Measurements from ENCODE around the gene GADD45B. TPM values are rescaled to one million over a fixed set of nuclear protein-coding genes. Genes with fewer than 3 reads are reported as not detected.

The GADD45B gene
- total RNA-seq, 1 experiment from 2014 or later, result 23.8 TPM

- no peaks in the 10 kb centered on the region for H3K27me3 Mint-ChIP-seq (ENCODE audit: insufficient read depth, unreplicated experiment)
- peaks cover 59% of the 10 kb centered on the region for H3K36me3 Mint-ChIP-seq (ENCODE audit: insufficient read depth, unreplicated experiment)
- H3K27ac Mint-ChIP-seq (ENCODE audit: unreplicated experiment), result peak overlapping the region; percentile 53
- no peaks in the 10 kb centered on the region for H3K9me3 ChIP-seq
- intact Hi-C loops (cut with micrococcal nuclease; ENCODE audit: unreplicated experiment), result no loop called here
- no TSS peak for BruUV-seq (replicated peaks)
- H3K27me3 ChIP-seq (replicated peaks; ENCODE audit: control insufficient read depth, insufficient read depth, low read length), result no peaks in the 10 kb centered on the region
- no peak overlapping the region for H3K4me3 ChIP-seq (ENCODE audit: low read depth, low read length)
- no peaks in the 10 kb centered on the region for H3K4me1 Mint-ChIP-seq (ENCODE audit: low read depth, unreplicated experiment)
- CTCF ChIA-PET, result no interaction called here
- TF ChIP-seq CTCF (IDR thresholded peaks at IDR 0.05; ENCODE audit: insufficient read depth in 1 of 2, low read depth in 1 of 2, low read length in 1 of 2, severe bottlenecking in 1 of 2, unreplicated experiment in 1 of 2), result no peak
- H3K9me3 Mint-ChIP-seq (ENCODE audit: unreplicated experiment), result no peaks in the 10 kb centered on the region
- H3K4me3 Mint-ChIP-seq (ENCODE audit: unreplicated experiment), result no peak overlapping the region
- H3K4me1 ChIP-seq, result no peaks in the 10 kb centered on the region
- no peak for DNase-seq
- 0 out of 2 replicates have a peak, but pooled peaks cover 1% of the 10 kb centered on the region for H3K36me3 ChIP-seq (ENCODE audit: control insufficient read depth, insufficient read depth, low read length)
- POLR2A ChIA-PET, result no interaction called here
Observed at GRCh38 chr19:2434721-2435265, 41.1 kb upstream of the GADD45B start.

GRCh38 chr19:2436384-2436783 lies 39.5 kb upstream of the GADD45B start:
- Mint-ChIP-seq H3K36me3 (ENCODE audit: insufficient read depth, unreplicated experiment) (peaks cover 57% of the 10 kb centered on the region), H3K4me1 (ENCODE audit: low read depth, unreplicated experiment) (no peaks in the 10 kb centered on the region), H3K27me3 (ENCODE audit: insufficient read depth, unreplicated experiment) (no peaks in the 10 kb centered on the region), H3K9me3 (ENCODE audit: unreplicated experiment) (no peaks in the 10 kb centered on the region), H3K4me3 (ENCODE audit: unreplicated experiment) (no peak overlapping the region), H3K27ac (ENCODE audit: unreplicated experiment) (no peak overlapping the region)
- no peak for DNase-seq
- no peak for TF ChIP-seq CTCF (IDR thresholded peaks at IDR 0.05; ENCODE audit: insufficient read depth in 1 of 2, low read depth in 1 of 2, low read length in 1 of 2, severe bottlenecking in 1 of 2, unreplicated experiment in 1 of 2)
- no peaks in the 10 kb centered on the region for H3K27me3 ChIP-seq (replicated peaks; ENCODE audit: control insufficient read depth, insufficient read depth, low read length)
- POLR2A ChIA-PET, result no interaction called here
- H3K9me3 ChIP-seq, result no peaks in the 10 kb centered on the region
- intact Hi-C loops (cut with micrococcal nuclease; ENCODE audit: unreplicated experiment), result no loop called here
- no peak overlapping the region for H3K4me3 ChIP-seq (ENCODE audit: low read depth, low read length)
- no peaks in the 10 kb centered on the region for H3K4me1 ChIP-seq
- no peaks in the 10 kb centered on the region for H3K36me3 ChIP-seq (ENCODE audit: control insufficient read depth, insufficient read depth, low read length)
- BruUV-seq (replicated peaks), result no TSS peak
- CTCF ChIA-PET, result no interaction called here

GRCh38 chr19:2436926-2437325 lies 39.0 kb upstream of the GADD45B start:
- POLR2A ChIA-PET, result no interaction called here
- H3K36me3 ChIP-seq (ENCODE audit: control insufficient read depth, insufficient read depth, low read length), result no peaks in the 10 kb centered on the region

More at GRCh38 chr19:2436926-2437325, 39.0 kb upstream of the GADD45B start:
- Mint-ChIP-seq H3K4me3 (ENCODE audit: unreplicated experiment) (no peak overlapping the region), H3K27ac (ENCODE audit: unreplicated experiment) (no peak overlapping the region), H3K4me1 (ENCODE audit: low read depth, unreplicated experiment) (no peaks in the 10 kb centered on the region), H3K9me3 (ENCODE audit: unreplicated experiment) (no peaks in the 10 kb centered on the region), H3K36me3 (ENCODE audit: insufficient read depth, unreplicated experiment) (peaks cover 57% of the 10 kb centered on the region), H3K27me3 (ENCODE audit: insufficient read depth, unreplicated experiment) (no peaks in the 10 kb centered on the region)
- Histone ChIP-seq H3K9me3 (no peaks in the 10 kb centered on the region), H3K4me1 (no peaks in the 10 kb centered on the region), H3K4me3 (ENCODE audit: low read depth, low read length) (no peak overlapping the region), H3K27me3 (replicated peaks; ENCODE audit: control insufficient read depth, insufficient read depth, low read length) (no peaks in the 10 kb centered on the region)
- BruUV-seq (replicated peaks), result no TSS peak
- CTCF ChIA-PET, result no interaction called here
- TF ChIP-seq CTCF (IDR thresholded peaks at IDR 0.05; ENCODE audit: insufficient read depth in 1 of 2, low read depth in 1 of 2, low read length in 1 of 2, severe bottlenecking in 1 of 2, unreplicated experiment in 1 of 2), result no peak
- intact Hi-C loops (cut with micrococcal nuclease; ENCODE audit: unreplicated experiment), result no loop called here
- no peak for DNase-seq

Data from Caco-2 (cell line).